ENCODE data around the gene PITPNC1. TPM values are rescaled to one million over a fixed set of nuclear protein-coding genes. Genes with fewer than 3 reads are reported as not detected.

PITPNC1 gene
- total and polyA plus RNA-seq, 2 of the 13 experiments (the other 11 are each of a cell fraction or from before 2014, with no cell fraction given), result 4.1 to 5.7 TPM

DNA sequence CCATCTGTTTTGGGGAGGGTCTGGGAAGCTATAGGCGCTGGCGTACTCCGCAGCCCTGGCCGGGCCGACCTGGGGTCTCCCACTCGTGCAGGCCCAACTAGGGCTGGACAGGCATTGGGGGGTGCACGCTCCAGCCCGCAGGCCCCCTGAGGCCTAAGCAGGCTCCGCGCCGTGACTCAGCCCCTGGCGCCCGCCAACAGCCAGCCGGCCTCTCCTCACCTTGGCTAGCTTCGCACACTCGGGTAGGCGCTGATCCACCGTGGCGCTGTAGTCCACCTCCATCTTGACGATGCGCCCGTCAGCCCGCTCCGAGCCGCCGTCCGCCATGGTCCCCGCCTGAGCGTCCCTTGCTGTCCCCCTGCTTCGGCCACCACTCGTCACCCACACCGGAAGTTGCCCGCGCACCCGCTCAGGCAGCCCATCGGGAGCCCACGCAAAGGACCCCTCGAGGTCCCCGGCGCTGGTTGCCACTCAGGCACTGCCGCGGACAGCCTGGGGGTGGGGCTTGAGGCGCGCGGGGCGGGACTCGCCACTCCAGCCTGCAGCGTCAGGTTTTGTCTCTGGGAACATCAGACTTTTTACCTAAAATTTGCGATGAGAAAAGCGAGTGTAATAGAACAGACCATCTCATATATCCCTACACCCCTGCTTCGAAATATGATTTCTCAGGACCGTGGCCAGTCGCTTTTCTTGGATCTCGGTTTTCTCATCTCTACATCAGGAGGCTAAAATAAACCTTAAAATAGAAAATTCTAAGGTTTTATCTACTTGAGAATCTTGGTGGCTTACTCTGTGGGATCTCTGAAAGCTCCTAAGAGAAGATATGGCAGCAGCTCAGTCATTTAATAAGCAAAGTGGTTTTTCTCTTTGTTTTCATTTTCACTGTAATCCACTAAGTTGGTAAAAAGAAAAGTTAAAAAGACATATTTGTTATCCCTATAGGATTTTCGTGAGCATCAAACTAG is 10.6 kb upstream of the PITPNC1 start, which contains the start of gene PSMD12 (continued):
- TF ChIP-seq ZBTB40 (IDR thresholded peaks at IDR 0.05) (0 out of 2 replicates have a peak, but pooled peaks have one; percentile 18), ZBTB40 (CRISPR knock-in tag; IDR thresholded peaks at IDR 0.05) (peak; percentile 92), KMT2A (CRISPR knock-in tag; IDR thresholded peaks at IDR 0.05) (peak; percentile 99), MBD4 (IDR thresholded peaks at IDR 0.05; ENCODE audit: borderline replicate concordance, low read length) (no peak), ZNF720 (CRISPR knock-in tag; IDR thresholded peaks at IDR 0.05) (peak; percentile 80), PITX1 (CRISPR knock-in tag; IDR thresholded peaks at IDR 0.05) (peak; percentile 61), HMGA1 (CRISPR knock-in tag; conservative IDR thresholded peaks at IDR 0.05) (no peak), ZNF282 (IDR thresholded peaks at IDR 0.05; ENCODE audit: partially characterized antibody) (no peak)
- TF ChIP-seq, protein P1, sequence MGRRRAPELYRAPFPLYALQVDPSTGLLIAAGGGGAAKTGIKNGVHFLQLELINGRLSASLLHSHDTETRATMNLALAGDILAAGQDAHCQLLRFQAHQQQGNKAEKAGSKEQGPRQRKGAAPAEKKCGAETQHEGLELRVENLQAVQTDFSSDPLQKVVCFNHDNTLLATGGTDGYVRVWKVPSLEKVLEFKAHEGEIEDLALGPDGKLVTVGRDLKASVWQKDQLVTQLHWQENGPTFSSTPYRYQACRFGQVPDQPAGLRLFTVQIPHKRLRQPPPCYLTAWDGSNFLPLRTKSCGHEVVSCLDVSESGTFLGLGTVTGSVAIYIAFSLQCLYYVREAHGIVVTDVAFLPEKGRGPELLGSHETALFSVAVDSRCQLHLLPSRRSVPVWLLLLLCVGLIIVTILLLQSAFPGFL (CRISPR knock-in tag; IDR thresholded peaks at IDR 0.05), result no peak
- TF ChIP-seq, protein P2, sequence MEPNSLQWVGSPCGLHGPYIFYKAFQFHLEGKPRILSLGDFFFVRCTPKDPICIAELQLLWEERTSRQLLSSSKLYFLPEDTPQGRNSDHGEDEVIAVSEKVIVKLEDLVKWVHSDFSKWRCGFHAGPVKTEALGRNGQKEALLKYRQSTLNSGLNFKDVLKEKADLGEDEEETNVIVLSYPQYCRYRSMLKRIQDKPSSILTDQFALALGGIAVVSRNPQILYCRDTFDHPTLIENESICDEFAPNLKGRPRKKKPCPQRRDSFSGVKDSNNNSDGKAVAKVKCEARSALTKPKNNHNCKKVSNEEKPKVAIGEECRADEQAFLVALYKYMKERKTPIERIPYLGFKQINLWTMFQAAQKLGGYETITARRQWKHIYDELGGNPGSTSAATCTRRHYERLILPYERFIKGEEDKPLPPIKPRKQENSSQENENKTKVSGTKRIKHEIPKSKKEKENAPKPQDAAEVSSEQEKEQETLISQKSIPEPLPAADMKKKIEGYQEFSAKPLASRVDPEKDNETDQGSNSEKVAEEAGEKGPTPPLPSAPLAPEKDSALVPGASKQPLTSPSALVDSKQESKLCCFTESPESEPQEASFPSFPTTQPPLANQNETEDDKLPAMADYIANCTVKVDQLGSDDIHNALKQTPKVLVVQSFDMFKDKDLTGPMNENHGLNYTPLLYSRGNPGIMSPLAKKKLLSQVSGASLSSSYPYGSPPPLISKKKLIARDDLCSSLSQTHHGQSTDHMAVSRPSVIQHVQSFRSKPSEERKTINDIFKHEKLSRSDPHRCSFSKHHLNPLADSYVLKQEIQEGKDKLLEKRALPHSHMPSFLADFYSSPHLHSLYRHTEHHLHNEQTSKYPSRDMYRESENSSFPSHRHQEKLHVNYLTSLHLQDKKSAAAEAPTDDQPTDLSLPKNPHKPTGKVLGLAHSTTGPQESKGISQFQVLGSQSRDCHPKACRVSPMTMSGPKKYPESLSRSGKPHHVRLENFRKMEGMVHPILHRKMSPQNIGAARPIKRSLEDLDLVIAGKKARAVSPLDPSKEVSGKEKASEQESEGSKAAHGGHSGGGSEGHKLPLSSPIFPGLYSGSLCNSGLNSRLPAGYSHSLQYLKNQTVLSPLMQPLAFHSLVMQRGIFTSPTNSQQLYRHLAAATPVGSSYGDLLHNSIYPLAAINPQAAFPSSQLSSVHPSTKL (CRISPR knock-in tag; IDR thresholded peaks at IDR 0.05), result peak; percentile 81
- TF ChIP-seq, protein P3, sequence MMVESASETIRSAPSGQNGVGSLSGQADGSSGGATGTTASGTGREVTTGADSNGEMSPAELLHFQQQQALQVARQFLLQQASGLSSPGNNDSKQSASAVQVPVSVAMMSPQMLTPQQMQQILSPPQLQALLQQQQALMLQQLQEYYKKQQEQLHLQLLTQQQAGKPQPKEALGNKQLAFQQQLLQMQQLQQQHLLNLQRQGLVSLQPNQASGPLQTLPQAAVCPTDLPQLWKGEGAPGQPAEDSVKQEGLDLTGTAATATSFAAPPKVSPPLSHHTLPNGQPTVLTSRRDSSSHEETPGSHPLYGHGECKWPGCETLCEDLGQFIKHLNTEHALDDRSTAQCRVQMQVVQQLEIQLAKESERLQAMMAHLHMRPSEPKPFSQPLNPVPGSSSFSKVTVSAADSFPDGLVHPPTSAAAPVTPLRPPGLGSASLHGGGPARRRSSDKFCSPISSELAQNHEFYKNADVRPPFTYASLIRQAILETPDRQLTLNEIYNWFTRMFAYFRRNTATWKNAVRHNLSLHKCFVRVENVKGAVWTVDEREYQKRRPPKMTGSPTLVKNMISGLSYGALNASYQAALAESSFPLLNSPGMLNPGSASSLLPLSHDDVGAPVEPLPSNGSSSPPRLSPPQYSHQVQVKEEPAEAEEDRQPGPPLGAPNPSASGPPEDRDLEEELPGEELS (CRISPR knock-in tag; IDR thresholded peaks at IDR 0.05), result peak; percentile 36; the same call in 1 of the 2 replicates
